ENCODE results near the gene CPEB1.

GRCh38 chr15:82545002-82545401 is 102.2 kb downstream of the CPEB1 start:
- TF ChIP-seq CTCF (IDR thresholded peaks at IDR 0.05 in 8 of 11, conservative IDR thresholded peaks at IDR 0.05 in 3 of 11) (no peak), POLR2A (IDR thresholded peaks at IDR 0.05) (no peak)
